Measurements from ENCODE around the gene RBM3. TPM values are rescaled to one million over a fixed set of nuclear protein-coding genes. Genes with fewer than 3 reads are reported as not detected.
"Not testable (repeated sequence)": the region's sequence is repeated elsewhere in the genome, so short reads cannot be mapped to it uniquely, and the experiment has no call there.

Gene RBM3
- total RNA-seq, 1 donor from 2014 or later: 177 TPM

- TF ChIP-seq, protein P1, sequence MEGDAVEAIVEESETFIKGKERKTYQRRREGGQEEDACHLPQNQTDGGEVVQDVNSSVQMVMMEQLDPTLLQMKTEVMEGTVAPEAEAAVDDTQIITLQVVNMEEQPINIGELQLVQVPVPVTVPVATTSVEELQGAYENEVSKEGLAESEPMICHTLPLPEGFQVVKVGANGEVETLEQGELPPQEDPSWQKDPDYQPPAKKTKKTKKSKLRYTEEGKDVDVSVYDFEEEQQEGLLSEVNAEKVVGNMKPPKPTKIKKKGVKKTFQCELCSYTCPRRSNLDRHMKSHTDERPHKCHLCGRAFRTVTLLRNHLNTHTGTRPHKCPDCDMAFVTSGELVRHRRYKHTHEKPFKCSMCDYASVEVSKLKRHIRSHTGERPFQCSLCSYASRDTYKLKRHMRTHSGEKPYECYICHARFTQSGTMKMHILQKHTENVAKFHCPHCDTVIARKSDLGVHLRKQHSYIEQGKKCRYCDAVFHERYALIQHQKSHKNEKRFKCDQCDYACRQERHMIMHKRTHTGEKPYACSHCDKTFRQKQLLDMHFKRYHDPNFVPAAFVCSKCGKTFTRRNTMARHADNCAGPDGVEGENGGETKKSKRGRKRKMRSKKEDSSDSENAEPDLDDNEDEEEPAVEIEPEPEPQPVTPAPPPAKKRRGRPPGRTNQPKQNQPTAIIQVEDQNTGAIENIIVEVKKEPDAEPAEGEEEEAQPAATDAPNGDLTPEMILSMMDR (IDR thresholded peaks at IDR 0.05; ENCODE audit: insufficient read depth, low read length, severe bottlenecking): no peak
- no peak for FAIRE-seq
Measured at GRCh38 chrX:48548871-48549270, 25.4 kb upstream of the RBM3 start.

GRCh38 chrX:48555731-48556325 lies 18.5 kb upstream of the RBM3 start:
- not testable (repeated sequence) for H3K36me3 ChIP-seq (ENCODE audit: control insufficient read depth, insufficient read depth, low read length); H3K27me3 ChIP-seq (ENCODE audit: control insufficient read depth, insufficient read depth, low read length); DNase-seq (ENCODE audit: low read depth); FAIRE-seq; H3K4me3 ChIP-seq (ENCODE audit: low read depth, low read length)

More at GRCh38 chrX:48548871-48549270, 25.4 kb upstream of the RBM3 start:
- no peaks in the 10 kb centered on the region for H3K27me3 ChIP-seq (ENCODE audit: control insufficient read depth, insufficient read depth, low read length)
- no peak for DNase-seq (ENCODE audit: low read depth)
- peaks cover 3% of the 10 kb centered on the region for H3K36me3 ChIP-seq (ENCODE audit: control insufficient read depth, insufficient read depth, low read length)
- H3K4me3 ChIP-seq (ENCODE audit: low read depth, low read length): no peak overlapping the region

GRCh38 chrX:48558271-48558670 lies 16.0 kb upstream of the RBM3 start:
- FAIRE-seq (peak; percentile 18), DNase-seq (ENCODE audit: low read depth) (peak; percentile 93)

DNA sequence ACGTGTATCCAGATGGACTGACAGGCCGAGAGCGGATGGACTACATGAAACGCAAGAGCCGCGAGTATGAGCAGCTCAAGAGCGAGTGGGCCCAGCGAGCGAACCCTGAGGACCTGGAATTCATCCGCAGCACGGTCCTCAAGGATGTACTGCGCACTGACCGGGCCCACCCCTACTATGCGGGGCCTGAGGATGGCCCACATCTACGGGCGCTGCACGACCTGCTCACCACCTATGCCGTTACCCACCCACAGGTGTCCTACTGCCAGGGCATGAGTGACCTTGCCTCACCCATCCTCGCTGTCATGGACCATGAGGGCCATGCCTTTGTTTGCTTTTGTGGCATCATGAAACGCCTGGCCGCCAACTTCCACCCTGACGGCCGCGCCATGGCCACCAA lies 14.6 kb upstream of the RBM3 start:
- Histone ChIP-seq H3K4me3 (ENCODE audit: low read depth, low read length) (no peak overlapping the region), H3K27me3 (ENCODE audit: control insufficient read depth, insufficient read depth, low read length) (no peaks in the 10 kb centered on the region), H3K36me3 (ENCODE audit: control insufficient read depth, insufficient read depth, low read length) (peaks cover 9% of the 10 kb centered on the region)
- no peak for FAIRE-seq
- DNase-seq (ENCODE audit: low read depth): no peak
- TF ChIP-seq, protein P1 (IDR thresholded peaks at IDR 0.05; ENCODE audit: insufficient read depth, low read length, severe bottlenecking): no peak

More at GRCh38 chrX:48558271-48558670, 16.0 kb upstream of the RBM3 start:
- H3K27me3 ChIP-seq (ENCODE audit: control insufficient read depth, insufficient read depth, low read length): no peaks in the 10 kb centered on the region
- TF ChIP-seq, protein P1 (IDR thresholded peaks at IDR 0.05; ENCODE audit: insufficient read depth, low read length, severe bottlenecking): no peak
- H3K36me3 ChIP-seq (ENCODE audit: control insufficient read depth, insufficient read depth, low read length): peaks cover 9% of the 10 kb centered on the region
- H3K4me3 ChIP-seq (ENCODE audit: low read depth, low read length): no peak overlapping the region

DNA sequence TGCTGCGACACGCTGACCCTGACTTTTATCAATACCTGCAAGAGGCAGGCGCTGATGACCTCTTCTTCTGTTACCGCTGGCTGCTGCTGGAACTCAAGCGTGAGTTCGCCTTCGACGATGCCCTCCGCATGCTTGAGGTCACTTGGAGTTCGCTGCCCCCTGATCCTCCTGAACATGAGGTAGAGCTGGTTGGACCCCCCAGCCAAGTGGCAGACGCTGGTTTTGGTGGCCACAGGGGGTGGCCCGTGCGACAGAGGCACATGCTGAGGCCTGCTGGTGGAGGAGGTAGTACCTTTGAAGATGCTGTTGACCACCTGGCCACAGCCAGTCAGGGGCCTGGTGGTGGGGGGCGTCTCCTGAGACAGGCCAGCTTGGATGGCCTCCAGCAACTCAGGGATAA lies 14.2 kb upstream of the RBM3 start:
- DNase-seq (ENCODE audit: low read depth) (no peak), FAIRE-seq (no peak)
- Histone ChIP-seq H3K27me3 (ENCODE audit: control insufficient read depth, insufficient read depth, low read length) (no peaks in the 10 kb centered on the region), H3K36me3 (ENCODE audit: control insufficient read depth, insufficient read depth, low read length) (peaks cover 8% of the 10 kb centered on the region), H3K4me3 (ENCODE audit: low read depth, low read length) (no peak overlapping the region)
- TF ChIP-seq, protein P1 (IDR thresholded peaks at IDR 0.05; ENCODE audit: insufficient read depth, low read length, severe bottlenecking): no peak

DNA sequence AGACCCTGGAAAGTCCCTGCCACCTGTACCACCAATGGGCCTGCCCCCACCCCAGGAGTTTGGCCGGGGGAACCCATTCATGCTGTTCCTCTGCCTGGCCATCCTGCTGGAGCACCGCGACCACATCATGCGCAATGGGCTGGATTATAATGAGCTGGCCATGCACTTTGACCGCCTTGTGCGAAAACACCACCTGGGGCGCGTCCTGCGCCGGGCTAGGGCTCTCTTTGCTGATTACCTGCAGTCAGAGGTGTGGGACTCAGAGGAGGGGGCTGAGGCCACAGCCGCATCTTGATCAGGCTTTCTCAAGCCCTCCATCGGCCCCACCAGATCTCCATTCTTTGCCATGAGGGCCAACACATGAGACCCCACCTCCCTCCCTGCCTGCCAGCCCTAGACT lies 13.6 kb upstream of the RBM3 start:
- no peak for FAIRE-seq
- no peak for DNase-seq (ENCODE audit: low read depth)
- Histone ChIP-seq H3K4me3 (ENCODE audit: low read depth, low read length) (no peak overlapping the region), H3K27me3 (ENCODE audit: control insufficient read depth, insufficient read depth, low read length) (no peaks in the 10 kb centered on the region), H3K36me3 (ENCODE audit: control insufficient read depth, insufficient read depth, low read length) (peaks cover 8% of the 10 kb centered on the region)
- TF ChIP-seq, protein P1 (IDR thresholded peaks at IDR 0.05; ENCODE audit: insufficient read depth, low read length, severe bottlenecking): no peak

Measured in bronchial epithelial cell (primary cell).